ENCODE measurements around the gene IFNA5.

DNA sequence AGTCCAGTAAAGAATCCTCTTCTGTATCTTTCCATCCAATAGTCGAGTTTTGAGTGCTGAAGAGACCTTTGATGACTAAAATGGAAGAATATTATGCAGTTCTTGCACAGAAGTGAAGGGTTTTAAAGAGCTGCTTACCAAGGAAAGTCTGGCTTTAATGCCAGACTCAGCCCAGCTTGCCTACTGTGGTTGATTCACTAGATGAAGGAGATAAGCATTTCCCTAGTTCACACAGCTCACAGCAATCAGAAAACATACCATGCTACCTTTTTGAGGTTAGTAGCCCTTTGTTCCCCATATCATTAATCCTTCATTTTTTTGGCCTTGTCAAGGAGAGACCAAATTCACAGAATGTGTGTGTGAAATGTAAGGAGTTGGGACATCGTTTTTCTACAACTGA, 15.3 kb downstream of the IFNA5 start:
- TF ChIP-seq, protein P1, sequence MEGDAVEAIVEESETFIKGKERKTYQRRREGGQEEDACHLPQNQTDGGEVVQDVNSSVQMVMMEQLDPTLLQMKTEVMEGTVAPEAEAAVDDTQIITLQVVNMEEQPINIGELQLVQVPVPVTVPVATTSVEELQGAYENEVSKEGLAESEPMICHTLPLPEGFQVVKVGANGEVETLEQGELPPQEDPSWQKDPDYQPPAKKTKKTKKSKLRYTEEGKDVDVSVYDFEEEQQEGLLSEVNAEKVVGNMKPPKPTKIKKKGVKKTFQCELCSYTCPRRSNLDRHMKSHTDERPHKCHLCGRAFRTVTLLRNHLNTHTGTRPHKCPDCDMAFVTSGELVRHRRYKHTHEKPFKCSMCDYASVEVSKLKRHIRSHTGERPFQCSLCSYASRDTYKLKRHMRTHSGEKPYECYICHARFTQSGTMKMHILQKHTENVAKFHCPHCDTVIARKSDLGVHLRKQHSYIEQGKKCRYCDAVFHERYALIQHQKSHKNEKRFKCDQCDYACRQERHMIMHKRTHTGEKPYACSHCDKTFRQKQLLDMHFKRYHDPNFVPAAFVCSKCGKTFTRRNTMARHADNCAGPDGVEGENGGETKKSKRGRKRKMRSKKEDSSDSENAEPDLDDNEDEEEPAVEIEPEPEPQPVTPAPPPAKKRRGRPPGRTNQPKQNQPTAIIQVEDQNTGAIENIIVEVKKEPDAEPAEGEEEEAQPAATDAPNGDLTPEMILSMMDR (IDR thresholded peaks at IDR 0.05): no peak
- TF ChIP-seq POLR2A (IDR thresholded peaks at IDR 0.05): no peak
